ENCODE data around the gene MRFAP1L1. TPM values are rescaled to one million over a fixed set of nuclear protein-coding genes. Genes with fewer than 3 reads are reported as not detected.
A peak's percentile ranks its signal among the peaks of the same experiment; 100 is the strongest.

The MRFAP1L1 gene
- total RNA-seq (2014; rRNA removed; shearing (Covaris generic)) (58.2 and 61.6 TPM in 2 replicates), polyA plus RNA-seq (2016; fragmentation: Nextera tagmentation; extraction: Ambion mirVana) (63.4 and 73.8 TPM in 2 replicates)
- long read RNA-seq, transcript MRFAP1L1-201 (2 exons, 1,593 nt): major isoform, 33 of 36 reads
- long read RNA-seq, partial matches to known transcripts: 0 of 36 reads
- long read RNA-seq, other reads (novel, unspliced or antisense): 1 of 36 reads

DNA sequence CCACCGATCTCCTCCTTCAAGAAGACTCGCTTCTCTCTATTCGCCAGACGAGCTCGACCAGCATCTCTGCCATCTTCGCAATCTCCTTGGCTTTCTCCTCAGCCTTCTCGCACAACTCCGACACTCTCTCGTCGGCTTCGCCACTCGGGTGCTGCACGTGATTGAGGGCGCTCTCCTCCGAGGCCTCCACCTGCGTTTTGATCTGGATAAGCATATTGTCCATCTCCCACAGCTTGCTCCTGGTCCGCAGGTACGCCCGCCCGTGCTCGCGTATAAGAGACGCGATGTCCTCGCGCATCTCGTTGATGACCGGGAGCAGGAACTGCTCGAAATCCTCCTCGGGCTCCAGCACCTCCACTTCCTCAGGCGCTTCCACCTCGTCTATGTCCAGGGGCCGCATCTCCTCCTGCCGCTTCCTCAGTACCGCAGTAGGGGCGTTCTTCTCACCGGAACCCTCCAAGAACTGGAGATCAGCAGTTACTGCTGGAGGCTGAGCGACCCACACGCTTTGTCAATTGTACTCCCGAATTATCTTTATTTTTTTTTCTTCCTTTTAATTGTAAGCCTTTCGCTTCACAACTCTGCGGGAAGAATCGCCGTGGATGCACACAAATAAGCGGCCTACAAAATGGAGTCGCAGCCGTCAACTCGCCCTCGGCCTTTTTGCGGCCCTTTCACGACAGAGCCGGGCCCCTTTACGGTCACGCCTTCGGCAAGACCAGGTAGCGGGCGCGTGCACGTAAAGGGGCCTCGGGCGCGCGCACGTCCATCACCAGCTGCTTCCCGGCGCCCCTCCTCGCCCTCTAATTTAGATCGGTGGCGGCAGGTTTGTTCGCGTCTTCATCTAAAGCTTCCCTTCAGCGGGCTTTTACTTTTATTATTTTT is at the start of gene MRFAP1L1:
Gene MRFAP1L1, minus strand, starts transcription at position 636 of the 885 bp plus-strand sequence. Its CDS starts 236 bp downstream, at position 400.
- Mint-ChIP-seq H3K4me1 (peaks cover 25% of the 10 kb centered on the region), H3K36me3 (ENCODE audit: low read depth) (peaks cover 38% of the 10 kb centered on the region), H3K27me3 (ENCODE audit: insufficient read depth, low read depth, poor library complexity) (no peaks in the 10 kb centered on the region), H3K27ac (peak within 1 kb of the TSS; percentile 98), H3K9me3 (peaks cover 7% of the 10 kb centered on the region; the same call in 2 of the 3 replicates), H3K4me3 (peak within 1 kb of the TSS; percentile 100)
- H3K79me2 ChIP-seq (replicated peaks; ENCODE audit: insufficient read depth): peaks cover 50% of the 10 kb centered on the region
- H4K20me1 ChIP-seq (replicated peaks; ENCODE audit: insufficient read depth): peaks cover 27% of the 10 kb centered on the region; the same call in 1 of the 2 replicates
- H3F3A ChIP-seq (replicated peaks; ENCODE audit: low read depth): no peaks in the 10 kb centered on the region
- peaks cover 11% of the 10 kb centered on the region for H3K36me3 ChIP-seq (ENCODE audit: insufficient read depth)
- H3K27me3 ChIP-seq (ENCODE audit: insufficient read depth): no peaks in the 10 kb centered on the region; the same call in 1 of the 2 replicates
- H3K4me3 ChIP-seq: peak within 1 kb of the TSS; percentile 84
- peak within 1 kb of the TSS; percentile 94 for H3K4me2 ChIP-seq
- H3K9me2 ChIP-seq (ENCODE audit: insufficient read depth): no peaks in the 10 kb centered on the region
- H3K27ac ChIP-seq (ENCODE audit: low read depth): peak within 1 kb of the TSS; percentile 93
- DNase-seq (ENCODE audit: low spot score) (peak; percentile 99), ATAC-seq (peak; percentile 89)
- H3K4me1 ChIP-seq (ENCODE audit: insufficient read depth): peaks cover 20% of the 10 kb centered on the region
- H2AFZ ChIP-seq: peak within 1 kb of the TSS; percentile 94
- TF ChIP-seq, protein P1, sequence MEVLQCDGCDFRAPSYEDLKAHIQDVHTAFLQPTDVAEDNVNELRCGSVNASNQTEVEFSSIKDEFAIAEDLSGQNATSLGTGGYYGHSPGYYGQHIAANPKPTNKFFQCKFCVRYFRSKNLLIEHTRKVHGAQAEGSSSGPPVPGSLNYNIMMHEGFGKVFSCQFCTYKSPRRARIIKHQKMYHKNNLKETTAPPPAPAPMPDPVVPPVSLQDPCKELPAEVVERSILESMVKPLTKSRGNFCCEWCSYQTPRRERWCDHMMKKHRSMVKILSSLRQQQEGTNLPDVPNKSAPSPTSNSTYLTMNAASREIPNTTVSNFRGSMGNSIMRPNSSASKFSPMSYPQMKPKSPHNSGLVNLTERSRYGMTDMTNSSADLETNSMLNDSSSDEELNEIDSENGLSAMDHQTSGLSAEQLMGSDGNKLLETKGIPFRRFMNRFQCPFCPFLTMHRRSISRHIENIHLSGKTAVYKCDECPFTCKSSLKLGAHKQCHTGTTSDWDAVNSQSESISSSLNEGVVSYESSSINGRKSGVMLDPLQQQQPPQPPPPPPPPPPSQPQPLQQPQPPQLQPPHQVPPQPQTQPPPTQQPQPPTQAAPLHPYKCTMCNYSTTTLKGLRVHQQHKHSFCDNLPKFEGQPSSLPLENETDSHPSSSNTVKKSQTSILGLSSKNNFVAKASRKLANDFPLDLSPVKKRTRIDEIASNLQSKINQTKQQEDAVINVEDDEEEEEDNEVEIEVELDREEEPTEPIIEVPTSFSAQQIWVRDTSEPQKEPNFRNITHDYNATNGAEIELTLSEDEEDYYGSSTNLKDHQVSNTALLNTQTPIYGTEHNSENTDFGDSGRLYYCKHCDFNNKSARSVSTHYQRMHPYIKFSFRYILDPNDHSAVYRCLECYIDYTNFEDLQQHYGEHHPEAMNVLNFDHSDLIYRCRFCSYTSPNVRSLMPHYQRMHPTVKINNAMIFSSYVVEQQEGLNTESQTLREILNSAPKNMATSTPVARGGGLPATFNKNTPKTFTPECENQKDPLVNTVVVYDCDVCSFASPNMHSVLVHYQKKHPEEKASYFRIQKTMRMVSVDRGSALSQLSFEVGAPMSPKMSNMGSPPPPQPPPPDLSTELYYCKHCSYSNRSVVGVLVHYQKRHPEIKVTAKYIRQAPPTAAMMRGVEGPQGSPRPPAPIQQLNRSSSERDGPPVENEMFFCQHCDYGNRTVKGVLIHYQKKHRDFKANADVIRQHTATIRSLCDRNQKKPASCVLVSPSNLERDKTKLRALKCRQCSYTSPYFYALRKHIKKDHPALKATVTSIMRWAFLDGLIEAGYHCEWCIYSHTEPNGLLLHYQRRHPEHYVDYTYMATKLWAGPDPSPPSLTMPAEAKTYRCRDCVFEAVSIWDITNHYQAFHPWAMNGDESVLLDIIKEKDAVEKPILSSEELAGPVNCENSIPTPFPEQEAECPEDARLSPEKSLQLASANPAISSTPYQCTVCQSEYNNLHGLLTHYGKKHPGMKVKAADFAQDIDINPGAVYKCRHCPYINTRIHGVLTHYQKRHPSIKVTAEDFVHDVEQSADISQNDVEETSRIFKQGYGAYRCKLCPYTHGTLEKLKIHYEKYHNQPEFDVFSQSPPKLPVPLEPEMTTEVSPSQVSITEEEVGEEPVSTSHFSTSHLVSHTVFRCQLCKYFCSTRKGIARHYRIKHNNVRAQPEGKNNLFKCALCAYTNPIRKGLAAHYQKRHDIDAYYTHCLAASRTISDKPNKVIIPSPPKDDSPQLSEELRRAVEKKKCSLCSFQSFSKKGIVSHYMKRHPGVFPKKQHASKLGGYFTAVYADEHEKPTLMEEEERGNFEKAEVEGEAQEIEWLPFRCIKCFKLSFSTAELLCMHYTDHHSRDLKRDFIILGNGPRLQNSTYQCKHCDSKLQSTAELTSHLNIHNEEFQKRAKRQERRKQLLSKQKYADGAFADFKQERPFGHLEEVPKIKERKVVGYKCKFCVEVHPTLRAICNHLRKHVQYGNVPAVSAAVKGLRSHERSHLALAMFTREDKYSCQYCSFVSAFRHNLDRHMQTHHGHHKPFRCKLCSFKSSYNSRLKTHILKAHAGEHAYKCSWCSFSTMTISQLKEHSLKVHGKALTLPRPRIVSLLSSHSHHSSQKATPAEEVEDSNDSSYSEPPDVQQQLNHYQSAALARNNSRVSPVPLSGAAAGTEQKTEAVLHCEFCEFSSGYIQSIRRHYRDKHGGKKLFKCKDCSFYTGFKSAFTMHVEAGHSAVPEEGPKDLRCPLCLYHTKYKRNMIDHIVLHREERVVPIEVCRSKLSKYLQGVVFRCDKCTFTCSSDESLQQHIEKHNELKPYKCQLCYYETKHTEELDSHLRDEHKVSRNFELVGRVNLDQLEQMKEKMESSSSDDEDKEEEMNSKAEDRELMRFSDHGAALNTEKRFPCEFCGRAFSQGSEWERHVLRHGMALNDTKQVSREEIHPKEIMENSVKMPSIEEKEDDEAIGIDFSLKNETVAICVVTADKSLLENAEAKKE (CRISPR knock-in tag; IDR thresholded peaks at IDR 0.05): no peak
- TF ChIP-seq, protein P2, sequence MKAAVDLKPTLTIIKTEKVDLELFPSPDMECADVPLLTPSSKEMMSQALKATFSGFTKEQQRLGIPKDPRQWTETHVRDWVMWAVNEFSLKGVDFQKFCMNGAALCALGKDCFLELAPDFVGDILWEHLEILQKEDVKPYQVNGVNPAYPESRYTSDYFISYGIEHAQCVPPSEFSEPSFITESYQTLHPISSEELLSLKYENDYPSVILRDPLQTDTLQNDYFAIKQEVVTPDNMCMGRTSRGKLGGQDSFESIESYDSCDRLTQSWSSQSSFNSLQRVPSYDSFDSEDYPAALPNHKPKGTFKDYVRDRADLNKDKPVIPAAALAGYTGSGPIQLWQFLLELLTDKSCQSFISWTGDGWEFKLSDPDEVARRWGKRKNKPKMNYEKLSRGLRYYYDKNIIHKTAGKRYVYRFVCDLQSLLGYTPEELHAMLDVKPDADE (IDR thresholded peaks at IDR 0.05): peak; percentile 76; the same call in 1 of the 2 replicates
- no peak for TF ChIP-seq NANOG (IDR thresholded peaks at IDR 0.05; ENCODE audit: borderline replicate concordance)
- TF ChIP-seq, protein P3, sequence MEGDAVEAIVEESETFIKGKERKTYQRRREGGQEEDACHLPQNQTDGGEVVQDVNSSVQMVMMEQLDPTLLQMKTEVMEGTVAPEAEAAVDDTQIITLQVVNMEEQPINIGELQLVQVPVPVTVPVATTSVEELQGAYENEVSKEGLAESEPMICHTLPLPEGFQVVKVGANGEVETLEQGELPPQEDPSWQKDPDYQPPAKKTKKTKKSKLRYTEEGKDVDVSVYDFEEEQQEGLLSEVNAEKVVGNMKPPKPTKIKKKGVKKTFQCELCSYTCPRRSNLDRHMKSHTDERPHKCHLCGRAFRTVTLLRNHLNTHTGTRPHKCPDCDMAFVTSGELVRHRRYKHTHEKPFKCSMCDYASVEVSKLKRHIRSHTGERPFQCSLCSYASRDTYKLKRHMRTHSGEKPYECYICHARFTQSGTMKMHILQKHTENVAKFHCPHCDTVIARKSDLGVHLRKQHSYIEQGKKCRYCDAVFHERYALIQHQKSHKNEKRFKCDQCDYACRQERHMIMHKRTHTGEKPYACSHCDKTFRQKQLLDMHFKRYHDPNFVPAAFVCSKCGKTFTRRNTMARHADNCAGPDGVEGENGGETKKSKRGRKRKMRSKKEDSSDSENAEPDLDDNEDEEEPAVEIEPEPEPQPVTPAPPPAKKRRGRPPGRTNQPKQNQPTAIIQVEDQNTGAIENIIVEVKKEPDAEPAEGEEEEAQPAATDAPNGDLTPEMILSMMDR (conservative IDR thresholded peaks at IDR 0.05; ENCODE audit: low read depth in 2 of 2): peak in 1 of 2 experiments; percentile 21; a peak in 1 of 4 replicates
- TF ChIP-seq STAT1 (IDR thresholded peaks at IDR 0.05; ENCODE audit: unreplicated experiment): no peak
- no peak for TF ChIP-seq CREB1 (CRISPR knock-in tag; IDR thresholded peaks at IDR 0.05; ENCODE audit: low read depth)
- TF ChIP-seq JUNB (IDR thresholded peaks at IDR 0.05; ENCODE audit: unreplicated experiment): no peak
- no peak for TF ChIP-seq EZH2 (IDR thresholded peaks at IDR 0.05; ENCODE audit: low read depth, unreplicated experiment)
- no peak for TF ChIP-seq ZNF331 (CRISPR knock-in tag; IDR thresholded peaks at IDR 0.05; ENCODE audit: low read depth)
- TF ChIP-seq EZH2phosphoT487 (IDR thresholded peaks at IDR 0.05; ENCODE audit: unreplicated experiment): no peak
- TF ChIP-seq ZNF114 (CRISPR knock-in tag; IDR thresholded peaks at IDR 0.05): no peak
- TF ChIP-seq, protein P4, sequence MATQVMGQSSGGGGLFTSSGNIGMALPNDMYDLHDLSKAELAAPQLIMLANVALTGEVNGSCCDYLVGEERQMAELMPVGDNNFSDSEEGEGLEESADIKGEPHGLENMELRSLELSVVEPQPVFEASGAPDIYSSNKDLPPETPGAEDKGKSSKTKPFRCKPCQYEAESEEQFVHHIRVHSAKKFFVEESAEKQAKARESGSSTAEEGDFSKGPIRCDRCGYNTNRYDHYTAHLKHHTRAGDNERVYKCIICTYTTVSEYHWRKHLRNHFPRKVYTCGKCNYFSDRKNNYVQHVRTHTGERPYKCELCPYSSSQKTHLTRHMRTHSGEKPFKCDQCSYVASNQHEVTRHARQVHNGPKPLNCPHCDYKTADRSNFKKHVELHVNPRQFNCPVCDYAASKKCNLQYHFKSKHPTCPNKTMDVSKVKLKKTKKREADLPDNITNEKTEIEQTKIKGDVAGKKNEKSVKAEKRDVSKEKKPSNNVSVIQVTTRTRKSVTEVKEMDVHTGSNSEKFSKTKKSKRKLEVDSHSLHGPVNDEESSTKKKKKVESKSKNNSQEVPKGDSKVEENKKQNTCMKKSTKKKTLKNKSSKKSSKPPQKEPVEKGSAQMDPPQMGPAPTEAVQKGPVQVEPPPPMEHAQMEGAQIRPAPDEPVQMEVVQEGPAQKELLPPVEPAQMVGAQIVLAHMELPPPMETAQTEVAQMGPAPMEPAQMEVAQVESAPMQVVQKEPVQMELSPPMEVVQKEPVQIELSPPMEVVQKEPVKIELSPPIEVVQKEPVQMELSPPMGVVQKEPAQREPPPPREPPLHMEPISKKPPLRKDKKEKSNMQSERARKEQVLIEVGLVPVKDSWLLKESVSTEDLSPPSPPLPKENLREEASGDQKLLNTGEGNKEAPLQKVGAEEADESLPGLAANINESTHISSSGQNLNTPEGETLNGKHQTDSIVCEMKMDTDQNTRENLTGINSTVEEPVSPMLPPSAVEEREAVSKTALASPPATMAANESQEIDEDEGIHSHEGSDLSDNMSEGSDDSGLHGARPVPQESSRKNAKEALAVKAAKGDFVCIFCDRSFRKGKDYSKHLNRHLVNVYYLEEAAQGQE (IDR thresholded peaks at IDR 0.05; ENCODE audit: unreplicated experiment): no peak
